ENCODE measurements around the gene ATAT1.

GRCh38 chr6:30600451-30600961 is 26.2 kb upstream of the ATAT1 start:
- TF ChIP-seq CTCF (conservative IDR thresholded peaks at IDR 0.05; ENCODE audit: low read depth in 2 of 2): no peak
- TF ChIP-seq EZH2 (IDR thresholded peaks at IDR 0.05; ENCODE audit: low read depth, unreplicated experiment): no peak
